Fibroblast of pulmonary artery (primary cell): ENCODE measurements around the gene TMEM45B.

Experiments used
- DNase-seq: peaks from one replicate; pipeline ENCODE4 v3.0.0-alpha.2; 2010; ENCODE audit warnings: low read depth
- H3K4me3 ChIP-seq: replicated peaks from 2 replicates; pipeline ENCODE4 v1.5.1; 2011; ENCODE audit warnings: low read depth, mild to moderate bottlenecking, control low read depth, low read length, moderate library complexity
- CTCF ChIP-seq: IDR thresholded peaks from 2 replicates; pipeline ENCODE4 v1.5.1; 2011; ENCODE audit warnings: mild to moderate bottlenecking, control low read depth, low read length, inconsistent platforms; ENCODE audit errors: missing control alignments

Gene TMEM45B

GRCh38 chr11:129896062-129896461 lies 80.4 kb downstream of the TMEM45B start:
- DNase-seq = no peak
- TF ChIP-seq CTCF = no peak
- peak overlapping the region; percentile 83 for H3K4me3 ChIP-seq

GRCh38 chr11:129905402-129905801 lies 89.8 kb downstream of the TMEM45B start:
- no peak overlapping the region for H3K4me3 ChIP-seq
- TF ChIP-seq CTCF = no peak
- no peak for DNase-seq
